ENCODE measurements around the gene SLC27A3. TPM values are rescaled to one million over a fixed set of nuclear protein-coding genes. Genes with fewer than 3 reads are reported as not detected.
"Not testable (repeated sequence)": the region's sequence is repeated elsewhere in the genome, so short reads cannot be mapped to it uniquely, and the experiment has no call there.

The SLC27A3 gene
- total RNA-seq, 2 experiments from 2014 or later, result 2.7 to 4.3 TPM

GRCh38 chr1:153776845-153777370 is 1.7 kb downstream of the SLC27A3 start:
- no peaks in the 10 kb centered on the region for H3K27me3 Mint-ChIP-seq (ENCODE audit: low read depth)

GRCh38 chr1:153777648-153778047 is 2.4 kb downstream of the SLC27A3 start:
- Mint-ChIP-seq H3K27me3 (ENCODE audit: low read depth) (no peaks in the 10 kb centered on the region), H3K4me1 (ENCODE audit: low read depth) (peaks cover 9% of the 10 kb centered on the region), H3K9me3 (no peaks in the 10 kb centered on the region), H3K27ac (no peak overlapping the region), H3K4me3 (no peak overlapping the region), H3K36me3 (ENCODE audit: low read depth) (no peaks in the 10 kb centered on the region)
- no peak for DNase-seq
- CTCF ChIA-PET, result no interaction called here
- intact Hi-C loops (cut with micrococcal nuclease), result loop anchor here (10.0 kb wide), 1 partner anchor 423 kb away; the partner anchor contains the start of gene S100A9

More at GRCh38 chr1:153776845-153777370, 1.7 kb downstream of the SLC27A3 start:
- no peaks in the 10 kb centered on the region for H3K9me3 Mint-ChIP-seq
- H3K27ac Mint-ChIP-seq, result no peak overlapping the region
- CTCF ChIA-PET, result interaction anchor here (1.5 kb wide), 1 partner anchor 210 kb away, joined by 6 read pairs; the partner anchor contains the start of gene RAB13
- peak overlapping the region; percentile 23 for H3K4me3 Mint-ChIP-seq
- no peaks in the 10 kb centered on the region for H3K36me3 Mint-ChIP-seq (ENCODE audit: low read depth)
- intact Hi-C loops (cut with micrococcal nuclease), result loop anchor here (1.0 to 10.0 kb wide), 2 partner anchors 100 to 422 kb away; partner anchors contain the start of gene S100A9
- DNase-seq, result no peak
- H3K4me1 Mint-ChIP-seq (ENCODE audit: low read depth), result peaks cover 9% of the 10 kb centered on the region

GRCh38 chr1:153778051-153778823 is 3.0 kb downstream of the SLC27A3 start:
- H3K9me3 Mint-ChIP-seq, result no peaks in the 10 kb centered on the region
- H3K4me3 Mint-ChIP-seq, result no peak overlapping the region
- H3K27ac Mint-ChIP-seq, result no peak overlapping the region

GRCh38 chr1:153778824-153779519 is 3.8 kb downstream of the SLC27A3 start:
- Mint-ChIP-seq H3K27me3 (ENCODE audit: low read depth) (no peaks in the 10 kb centered on the region), H3K36me3 (ENCODE audit: low read depth) (no peaks in the 10 kb centered on the region), H3K4me3 (no peak overlapping the region), H3K27ac (no peak overlapping the region), H3K4me1 (ENCODE audit: low read depth) (peaks cover 14% of the 10 kb centered on the region), H3K9me3 (no peaks in the 10 kb centered on the region)
- intact Hi-C loops (cut with micrococcal nuclease), result loop anchor here (10.0 kb wide), 1 partner anchor 424 kb away; the partner anchor contains the start of gene S100A9
- no peak for DNase-seq
- CTCF ChIA-PET, result interaction anchor here (0.8 kb wide), 1 partner anchor 28 kb away, joined by 3 read pairs; no protein-coding TSS in a partner anchor

More at GRCh38 chr1:153778051-153778823, 3.0 kb downstream of the SLC27A3 start:
- Mint-ChIP-seq H3K27me3 (ENCODE audit: low read depth) (no peaks in the 10 kb centered on the region), H3K36me3 (ENCODE audit: low read depth) (no peaks in the 10 kb centered on the region), H3K4me1 (ENCODE audit: low read depth) (peaks cover 10% of the 10 kb centered on the region)
- intact Hi-C loops (cut with micrococcal nuclease), result loop anchor here (10.0 kb wide), 1 partner anchor 423 kb away; the partner anchor contains the start of gene S100A9
- DNase-seq, result no peak
- CTCF ChIA-PET, result no interaction called here

- Mint-ChIP-seq H3K4me1 (ENCODE audit: low read depth) (peaks cover 11% of the 10 kb centered on the region), H3K4me3 (no peak overlapping the region), H3K27me3 (ENCODE audit: low read depth) (no peaks in the 10 kb centered on the region), H3K9me3 (no peaks in the 10 kb centered on the region), H3K36me3 (ENCODE audit: low read depth) (no peaks in the 10 kb centered on the region), H3K27ac (no peak overlapping the region)
- intact Hi-C loops (cut with micrococcal nuclease), result loop anchor here (10.0 kb wide), 1 partner anchor 425 kb away; the partner anchor contains the start of gene S100A9
- no peak for DNase-seq
- CTCF ChIA-PET, result interaction anchor here (0.8 kb wide), 1 partner anchor 29 kb away, joined by 3 read pairs; no protein-coding TSS in a partner anchor
Observed at GRCh38 chr1:153779781-153780541, 4.8 kb downstream of the SLC27A3 start.

GRCh38 chr1:153780551-153780950 is 5.3 kb downstream of the SLC27A3 start:
- intact Hi-C loops (cut with micrococcal nuclease), result no loop called here
- CTCF ChIA-PET, result interaction anchor here (0.7 to 1.2 kb wide), 2 partner anchors 9 to 212 kb away, joined by 3 read pairs; no protein-coding TSS in a partner anchor

GRCh38 chr1:153782648-153783047 is 7.4 kb downstream of the SLC27A3 start:
- Mint-ChIP-seq H3K27ac (peak overlapping the region; percentile 92), H3K4me3 (peak overlapping the region; percentile 95)
- not testable (repeated sequence) for H3K4me1 Mint-ChIP-seq (ENCODE audit: low read depth); H3K9me3 Mint-ChIP-seq; DNase-seq; H3K36me3 Mint-ChIP-seq (ENCODE audit: low read depth); H3K27me3 Mint-ChIP-seq (ENCODE audit: low read depth)
- CTCF ChIA-PET, result interaction anchor here (0.7 kb wide), 1 partner anchor 204 kb away, joined by 3 read pairs; no protein-coding TSS in a partner anchor
- intact Hi-C loops (cut with micrococcal nuclease), result loop anchor here (1.0 to 2.0 kb wide), 8 partner anchors 7 to 438 kb away; partner anchors contain the start of genes CRTC2, JTB, SLC27A3 and UBAP2L

More at GRCh38 chr1:153780551-153780950, 5.3 kb downstream of the SLC27A3 start:
- DNase-seq, result no peak
- no peaks in the 10 kb centered on the region for H3K9me3 Mint-ChIP-seq
- no peaks in the 10 kb centered on the region for H3K36me3 Mint-ChIP-seq (ENCODE audit: low read depth)
- no peak overlapping the region for H3K27ac Mint-ChIP-seq
- peaks cover 11% of the 10 kb centered on the region for H3K4me1 Mint-ChIP-seq (ENCODE audit: low read depth)
- no peaks in the 10 kb centered on the region for H3K27me3 Mint-ChIP-seq (ENCODE audit: low read depth)
- no peak overlapping the region for H3K4me3 Mint-ChIP-seq

- H3K27ac Mint-ChIP-seq, result peak overlapping the region; percentile 92
- peak; percentile 93 for DNase-seq
- no peaks in the 10 kb centered on the region for H3K36me3 Mint-ChIP-seq (ENCODE audit: low read depth)
- CTCF ChIA-PET, result interaction anchor here (0.6 to 1.4 kb wide), 5 partner anchors 13 to 206 kb away, joined by 3 to 5 read pairs (median 4); no protein-coding TSS in a partner anchor
- peaks cover 5% of the 10 kb centered on the region for H3K4me1 Mint-ChIP-seq (ENCODE audit: low read depth)
- intact Hi-C loops (cut with micrococcal nuclease), result loop anchor here (1.0 to 2.0 kb wide), 8 partner anchors 8 to 437 kb away; partner anchors contain the start of genes CRTC2, JTB, SLC27A3 and UBAP2L
- no peaks in the 10 kb centered on the region for H3K9me3 Mint-ChIP-seq
- peak overlapping the region; percentile 95 for H3K4me3 Mint-ChIP-seq
- H3K27me3 Mint-ChIP-seq (ENCODE audit: low read depth), result no peaks in the 10 kb centered on the region
Observed at GRCh38 chr1:153783233-153784190, 8.3 kb downstream of the SLC27A3 start.

- Mint-ChIP-seq H3K27ac (no peak overlapping the region), H3K27me3 (ENCODE audit: low read depth) (peaks cover 2% of the 10 kb centered on the region), H3K4me3 (no peak overlapping the region), H3K9me3 (no peaks in the 10 kb centered on the region), H3K36me3 (ENCODE audit: low read depth) (no peaks in the 10 kb centered on the region), H3K4me1 (ENCODE audit: low read depth) (peaks cover 27% of the 10 kb centered on the region)
- no peak for DNase-seq
- CTCF ChIA-PET, result no interaction called here
- intact Hi-C loops (cut with micrococcal nuclease), result no loop called here
Observed at GRCh38 chr1:153786038-153786790, 11.0 kb downstream of the SLC27A3 start.

GRCh38 chr1:153789478-153790034 is 14.3 kb downstream of the SLC27A3 start:
- H3K9me3 Mint-ChIP-seq, result no peaks in the 10 kb centered on the region
- peak overlapping the region; percentile 5 for H3K4me3 Mint-ChIP-seq
- no peaks in the 10 kb centered on the region for H3K36me3 Mint-ChIP-seq (ENCODE audit: low read depth)
- peaks cover 27% of the 10 kb centered on the region for H3K4me1 Mint-ChIP-seq (ENCODE audit: low read depth)
- intact Hi-C loops (cut with micrococcal nuclease), result no loop called here
- peak; percentile 26 for DNase-seq
- CTCF ChIA-PET, result interaction anchor here (0.7 to 0.8 kb wide), 2 partner anchors 178 to 197 kb away, joined by 3 to 5 read pairs; partner anchors contain the start of genes CREB3L4 and RAB13
- no peak overlapping the region for H3K27ac Mint-ChIP-seq
- H3K27me3 Mint-ChIP-seq (ENCODE audit: low read depth), result peaks cover 2% of the 10 kb centered on the region
